A549 (cell line): Measurements from ENCODE around the gene DHRS3. TPM values are rescaled to one million over a fixed set of nuclear protein-coding genes. Genes with fewer than 3 reads are reported as not detected.

Source experiments
- ATAC-seq, 2 experiments: fragments of 200-7000 bp in 1 of 2; fragments of >200 bp in 1 of 2; cut with Nextera tagmentation in 1 of 2; cut with Tn5 transposase in 1 of 2; 3 replicates each; pipeline versions ENCODE4 v1.8.0 to v1.9.1; 2018 to 2020; ENCODE audit warnings: mild to moderate bottlenecking in 1 of 2, moderate library complexity in 1 of 2
- CTCF ChIA-PET: fragments of 300-600 bp; sonication (Branson Sonifier 250); formaldehyde crosslinking; extraction: SDS; loops from one replicate; lab custom pipeline; 2021; ENCODE audit warnings: antibody characterized with exemption, inconsistent platforms; lab: Yijun Ruan, JAX
- POLR2A ChIA-PET: fragments of 350-600 bp; formaldehyde crosslinking; extraction: SDS; loops from one replicate; lab custom pipeline; 2021; ENCODE audit warnings: antibody characterized with exemption, inconsistent platforms; lab: Yijun Ruan, JAX
- DNase-seq, 2 experiments: peaks; one replicate each; pipeline versions ENCODE4 v3.0.0 to v3.0.0-alpha.2; 2011 to 2016; ENCODE audit warnings: low read depth in 1 of 2, low spot score in 1 of 2
- FAIRE-seq: peaks from 2 replicates; lab custom pipeline; 2011; peaks lifted over from hg19 to GRCh38; lab: Jason Lieb, UNC
- H3K27ac ChIP-seq, 2 experiments: fragments of >200 bp; sonication (Bioruptor Twin); formaldehyde crosslinking; 3 replicates each; pipeline ENCODE4 v1.5.1; 2016 to 2017
- H3K4me1 ChIP-seq: fragments of >200 bp; sonication (Bioruptor Twin); formaldehyde crosslinking; 3 replicates; pipeline ENCODE4 v1.6.1; 2016
- H3K4me2 ChIP-seq: fragments of >200 bp; sonication (Bioruptor Twin); formaldehyde crosslinking; 3 replicates; pipeline ENCODE4 v1.6.1; 2016
- H3K4me3 ChIP-seq: fragments of >200 bp; sonication (Bioruptor Twin); formaldehyde crosslinking; 3 replicates; pipeline ENCODE4 v1.5.1; 2016
- H3K9me3 ChIP-seq: fragments of >200 bp; sonication (Bioruptor Twin); formaldehyde crosslinking; 3 replicates; pipeline ENCODE4 v1.6.1; 2016
- CBX8 ChIP-seq: fragments of 200-600 bp; sonication (generic); IDR thresholded peaks from 2 replicates; pipeline ENCODE4 v1.6.1; 2016
- CEBPB ChIP-seq, 2 experiments: fragments of >200 bp in 1 of 2; sonication (Bioruptor Twin) in 1 of 2; formaldehyde crosslinking in 1 of 2; IDR thresholded peaks; 2 replicates each; pipeline ENCODE4 v1.6.1; 2012 to 2016
- CHD2 ChIP-seq: fragments of 150-350 bp; IDR thresholded peaks from 2 replicates; pipeline ENCODE4 v1.6.1; 2014; ENCODE audit warnings: low read length; ENCODE audit not compliant: partially characterized antibody
- CHD4 ChIP-seq: fragments of 200-600 bp; sonication (generic); IDR thresholded peaks from 2 replicates; pipeline ENCODE4 v1.6.1; 2016; ENCODE audit warnings: antibody characterized with exemption, mild to moderate bottlenecking, borderline replicate concordance
- ESRRA ChIP-seq: fragments of 150-350 bp; IDR thresholded peaks from 2 replicates; pipeline ENCODE4 v1.6.1; 2014; ENCODE audit warnings: mild to moderate bottlenecking, low read length, borderline replicate concordance
- HMGXB4 ChIP-seq: fragments of 250-450 bp; sonication (Bioruptor Pico); IDR thresholded peaks from 2 replicates; pipeline ENCODE4 v1.5.0; 2021; ENCODE audit warnings: mild to moderate bottlenecking, moderate library complexity, borderline replicate concordance
- JUN ChIP-seq, 2 experiments: fragments of >200 bp; sonication (Bioruptor Twin); formaldehyde crosslinking; IDR thresholded peaks; 2 replicates in 1 of 2; 3 replicates in 1 of 2; pipeline ENCODE4 v1.6.1; 2016 to 2017
- JUNB ChIP-seq: fragments of >200 bp; sonication (Bioruptor Twin); formaldehyde crosslinking; IDR thresholded peaks from 2 replicates; pipeline ENCODE4 v1.6.1; 2016
- MAX ChIP-seq: IDR thresholded peaks from 2 replicates; pipeline ENCODE4 v1.6.1; 2012
- MYC ChIP-seq: IDR thresholded peaks from 2 replicates; pipeline ENCODE4 v1.6.1; 2012; ENCODE audit warnings: mild to moderate bottlenecking, inconsistent platforms, low read length, improper control_type of control experiment, borderline replicate concordance
- NR3C1 ChIP-seq: fragments of >200 bp; sonication (Bioruptor Twin); formaldehyde crosslinking; IDR thresholded peaks from 3 replicates; pipeline ENCODE4 v1.6.1; 2017
- PHF8 ChIP-seq: fragments of 200-600 bp; sonication (generic); IDR thresholded peaks from 2 replicates; pipeline ENCODE4 v1.6.1; 2016; ENCODE audit warnings: low read depth, mild to moderate bottlenecking, antibody characterized with exemption, moderate library complexity, borderline replicate concordance
- POLR2AphosphoS2 ChIP-seq: conservative IDR thresholded peaks from 2 replicates; pipeline ENCODE4 v1.6.1; 2012; ENCODE audit warnings: low read length, improper control_type of control experiment, inconsistent platforms
- RAD21 ChIP-seq, 2 experiments: fragments of >200 bp in 1 of 2; sonication (Bioruptor Twin) in 1 of 2; formaldehyde crosslinking in 1 of 2; IDR thresholded peaks in 1 of 2; conservative IDR thresholded peaks in 1 of 2; 2 replicates in 1 of 2; 3 replicates in 1 of 2; pipeline ENCODE4 v1.6.1; 2012 to 2018; ENCODE audit warnings: inconsistent platforms in 1 of 2
- RCOR1 ChIP-seq: fragments of 150-350 bp; IDR thresholded peaks from 2 replicates; pipeline ENCODE4 v1.6.1; 2014; ENCODE audit warnings: antibody characterized with exemption, low read length, low read depth
- REST ChIP-seq: fragments of 200-600 bp; sonication (generic); IDR thresholded peaks from 2 replicates; pipeline ENCODE4 v1.6.1; 2016; ENCODE audit warnings: antibody characterized with exemption, mild to moderate bottlenecking, moderate library complexity
- SREBF2 ChIP-seq: fragments of 450-650 bp; IDR thresholded peaks from 2 replicates; pipeline ENCODE4 v1.6.1; 2014; ENCODE audit warnings: mild to moderate bottlenecking, moderate library complexity
- TP53 ChIP-seq: fragments of 250-450 bp; sonication (Bioruptor Pico); IDR thresholded peaks from 2 replicates; pipeline ENCODE4 v1.5.0; 2021; ENCODE audit warnings: mild to moderate bottlenecking, moderate library complexity
- ZC3H11A ChIP-seq: fragments of 450-650 bp; IDR thresholded peaks from 2 replicates; pipeline ENCODE4 v1.6.1; 2014; ENCODE audit warnings: antibody characterized with exemption, mild to moderate bottlenecking
- ZFP36 ChIP-seq: fragments of 450-650 bp; IDR thresholded peaks from 2 replicates; pipeline ENCODE4 v1.6.1; 2014; ENCODE audit warnings: borderline replicate concordance; ENCODE audit not compliant: partially characterized antibody
- ZSCAN20 ChIP-seq: fragments of 250-450 bp; sonication (Bioruptor Pico); IDR thresholded peaks from 2 replicates; pipeline ENCODE4 v1.8.0; 2022; ENCODE audit warnings: mild to moderate bottlenecking, moderate library complexity
- WGBS: methylation state at CpG from one replicate; pipeline ENCODE4 v1.1.6; 2017; ENCODE audit errors: missing lambda C conversion rate; 5-methylcytosine and 5-hydroxymethylcytosine counted together
- polyA plus RNA-seq, 4 experiments: library from polyadenylated mRNA; depleted of rRNA in 3 of 4; stranded (reverse); fragments of >200 nt; fragmentation: RNase III in 1 of 4; extraction: RNeasy Plus Mini Kit Qiagen cat#74134 plus additional on column Dnase treatment in 1 of 4; gene quantifications; 2 replicates in 3 of 4; 3 replicates in 1 of 4; pipeline ENCODE4 v1.2.3, GENCODE V29; 2011 to 2017

The DHRS3 gene
- polyA plus RNA-seq, 2 of the 4 experiments (the other 2 are of a cell fraction), result 62.7 to 79.7 TPM

- ChIA-PET POLR2A (interaction anchor here (0.6 to 6.8 kb wide), 4 partner anchors 10 to 44 kb away, joined by 3 to 209 read pairs (median 18); partner anchors contain the start of gene DHRS3), CTCF (interaction anchor here (1.2 to 1.8 kb wide), 4 partner anchors 25 to 138 kb away, joined by 3 to 4 read pairs (median 3); no protein-coding TSS in a partner anchor)
- Histone ChIP-seq H3K4me1 (peaks cover 76% of the 10 kb centered on the region), H3K27ac (peak overlapping the region; percentile 97 to 100), H3K4me2 (peak overlapping the region; percentile 97), H3K9me3 (no peaks in the 10 kb centered on the region), H3K4me3 (no peak overlapping the region)
- 0 out of 2 replicates have a peak, but pooled peaks have one; percentile 28 for TF ChIP-seq POLR2AphosphoS2
- TF ChIP-seq MAX, result peak; percentile 32; the same call in 1 of the 2 replicates
- peak in 1 of 2 experiments; percentile 30; a peak in 2 of 5 replicates for TF ChIP-seq JUN (IDR thresholded peaks at IDR 0.05)
- no peak for TF ChIP-seq CHD2
- TF ChIP-seq CEBPB (IDR thresholded peaks at IDR 0.05), result peak; percentile 69 to 93
- no peak for TF ChIP-seq CHD4
- TF ChIP-seq ZSCAN20 (CRISPR knock-in tag), result no peak
- 0 out of 5 replicates have a peak, but pooled peaks of 1 of the 2 experiments have one; percentile 13 for TF ChIP-seq RAD21 (conservative IDR thresholded peaks at IDR 0.05 in 1 of 2, IDR thresholded peaks at IDR 0.05 in 1 of 2)
- ATAC-seq (peak in 1 of 2 experiments; percentile 1; a peak in 1 of 6 replicates), DNase-seq (peak in 1 of 2 experiments; percentile 83), FAIRE-seq (no peak)
- WGBS, result 15% methylated on average over 7 of the region's 7 CpGs
These were observed 24.4 kb downstream of the DHRS3 start for GRCh38 chr1:12593621-12594066.

GRCh38 chr1:12592496-12592895, 25.5 kb downstream of the DHRS3 start:
- H3K27ac ChIP-seq, result peak overlapping the region; percentile 97 to 100
- TF ChIP-seq REST (no peak), POLR2AphosphoS2 (no peak), JUNB (no peak), SREBF2 (no peak), PHF8 (no peak), HMGXB4 (CRISPR knock-in tag) (no peak), ZC3H11A (no peak), CBX8 (no peak), NR3C1 (no peak), ZFP36 (no peak), TP53 (CRISPR knock-in tag) (no peak), RCOR1 (no peak), MYC (no peak), ESRRA (no peak)
- H3K4me2 ChIP-seq, result peak overlapping the region; percentile 97
- FAIRE-seq (no peak), ATAC-seq (no peak), DNase-seq (no peak)
- no peak overlapping the region for H3K4me3 ChIP-seq
- ChIA-PET POLR2A (no interaction called here), CTCF (no interaction called here)
- peaks cover 76% of the 10 kb centered on the region for H3K4me1 ChIP-seq
- 97% methylated on average over 6 of the region's 7 CpGs for WGBS
- H3K9me3 ChIP-seq, result no peaks in the 10 kb centered on the region
